Fibroblast of lung (primary cell): ENCODE data around the gene GLUL.

Experiments
- EZH2 ChIP-seq: IDR thresholded peaks from 2 replicates; pipeline ENCODE4 v1.5.1; 2012; ENCODE audit warnings: low read length, control low read depth, mild to moderate bottlenecking; ENCODE audit errors: missing control alignments
- TF ChIP-seq, protein P1 (sequence below), 2 donors: IDR thresholded peaks in 1 of 2; conservative IDR thresholded peaks in 1 of 2; 1 replicate in 1 of 2; 2 replicates in 1 of 2; pipeline ENCODE4 v1.5.1; 2011 to 2012; ENCODE audit warnings: low read length in 2 of 2, control low read depth in 1 of 2, inconsistent platforms in 1 of 2, low read depth in 1 of 2, mild to moderate bottlenecking in 1 of 2

DNA sequence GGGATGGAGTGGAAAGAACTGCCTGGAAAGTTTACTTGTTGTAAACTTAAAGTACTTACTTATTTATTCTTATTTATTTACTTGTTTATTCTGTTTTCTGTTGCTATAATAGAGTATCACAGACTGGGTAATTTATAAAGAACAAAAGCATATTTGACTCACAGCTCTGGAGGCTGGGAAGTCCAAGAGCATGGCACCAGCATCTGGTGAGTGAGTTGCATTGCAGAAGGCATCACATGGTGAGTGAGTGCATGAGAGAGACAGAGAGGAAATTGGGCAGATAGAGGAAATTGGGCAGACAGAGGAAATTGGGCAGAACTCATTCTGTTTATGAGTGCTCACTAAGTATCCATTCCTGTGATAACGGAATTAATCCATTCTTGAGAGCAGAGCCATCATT is 46.7 kb upstream of the GLUL start:
- TF ChIP-seq, protein P1, sequence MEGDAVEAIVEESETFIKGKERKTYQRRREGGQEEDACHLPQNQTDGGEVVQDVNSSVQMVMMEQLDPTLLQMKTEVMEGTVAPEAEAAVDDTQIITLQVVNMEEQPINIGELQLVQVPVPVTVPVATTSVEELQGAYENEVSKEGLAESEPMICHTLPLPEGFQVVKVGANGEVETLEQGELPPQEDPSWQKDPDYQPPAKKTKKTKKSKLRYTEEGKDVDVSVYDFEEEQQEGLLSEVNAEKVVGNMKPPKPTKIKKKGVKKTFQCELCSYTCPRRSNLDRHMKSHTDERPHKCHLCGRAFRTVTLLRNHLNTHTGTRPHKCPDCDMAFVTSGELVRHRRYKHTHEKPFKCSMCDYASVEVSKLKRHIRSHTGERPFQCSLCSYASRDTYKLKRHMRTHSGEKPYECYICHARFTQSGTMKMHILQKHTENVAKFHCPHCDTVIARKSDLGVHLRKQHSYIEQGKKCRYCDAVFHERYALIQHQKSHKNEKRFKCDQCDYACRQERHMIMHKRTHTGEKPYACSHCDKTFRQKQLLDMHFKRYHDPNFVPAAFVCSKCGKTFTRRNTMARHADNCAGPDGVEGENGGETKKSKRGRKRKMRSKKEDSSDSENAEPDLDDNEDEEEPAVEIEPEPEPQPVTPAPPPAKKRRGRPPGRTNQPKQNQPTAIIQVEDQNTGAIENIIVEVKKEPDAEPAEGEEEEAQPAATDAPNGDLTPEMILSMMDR (conservative IDR thresholded peaks at IDR 0.05 in 1 of 2, IDR thresholded peaks at IDR 0.05 in 1 of 2; ENCODE audit: low read depth in 1 of 2, low read length in 2 of 2), result no peak
- TF ChIP-seq EZH2, result no peak
